HG02884 (cell line): Measurements from ENCODE around the gene PIK3R1.

Source experiments
- ATAC-seq: cut with Tn5 transposase; IDR thresholded peaks from one replicate; pipeline ENCODE4 v1.9.1; 2021; ENCODE audit warnings: mild to moderate bottlenecking, moderate library complexity; ENCODE audit not compliant: unreplicated experiment

Gene PIK3R1

GRCh38 chr5:68347536-68347935, 132.0 kb downstream of the PIK3R1 start:
- no peak for ATAC-seq

DNA sequence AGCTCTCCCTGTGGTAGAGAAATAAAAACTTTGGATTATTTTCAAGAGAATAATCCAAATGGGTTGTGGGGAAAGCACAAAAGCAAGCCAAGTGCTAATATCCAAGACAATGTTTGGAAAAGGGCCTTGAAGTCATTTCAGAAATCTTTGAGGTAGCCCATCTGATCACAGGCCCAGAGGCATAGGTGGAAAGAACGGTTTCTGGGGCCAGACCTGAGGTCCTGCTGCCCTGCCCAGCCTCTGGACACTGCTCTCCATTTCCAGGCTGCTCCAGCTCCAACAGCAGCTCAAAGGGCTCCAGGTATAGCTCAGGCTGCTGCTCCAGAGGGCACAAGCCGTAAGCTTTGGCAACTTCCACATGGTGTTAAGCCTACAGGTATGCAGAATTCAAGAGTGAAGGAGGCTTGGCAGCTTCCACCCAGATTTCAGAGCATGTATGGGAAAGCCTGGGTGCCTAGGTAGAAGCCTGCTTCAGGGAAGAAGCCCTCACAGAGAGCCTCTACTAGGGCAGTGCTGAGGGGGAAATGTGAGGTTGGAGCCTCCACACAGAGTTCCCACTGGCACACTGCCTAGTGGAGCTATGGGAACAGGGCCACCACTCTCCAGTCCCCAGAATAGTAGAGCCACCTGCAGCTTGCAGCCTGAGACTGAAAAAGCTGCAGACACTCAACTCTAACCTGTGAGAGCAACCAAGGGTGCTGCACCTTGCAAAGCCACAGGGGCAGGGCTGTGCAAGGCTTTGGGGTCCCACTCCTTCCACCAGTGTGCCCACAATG, 133.1 kb downstream of the PIK3R1 start:
- ATAC-seq: no peak

DNA sequence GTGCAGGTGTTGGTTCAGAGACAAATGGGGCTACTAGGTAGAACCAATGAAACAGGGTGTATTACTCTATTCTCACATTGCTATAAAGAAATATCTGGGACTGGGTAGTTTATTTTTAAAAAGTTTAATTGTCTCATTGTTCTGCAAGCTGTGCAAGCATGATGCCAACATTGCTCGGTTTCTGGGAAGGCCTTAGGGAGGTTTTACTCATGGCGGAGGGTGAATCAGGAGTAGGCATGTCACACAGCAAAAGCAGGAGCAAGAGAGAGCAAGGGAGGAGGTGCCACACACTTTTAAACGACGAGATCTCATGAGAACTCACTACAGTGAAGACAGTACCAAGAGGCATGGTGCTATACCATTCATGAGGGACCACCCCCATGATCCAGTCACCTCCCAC, 134.6 kb downstream of the PIK3R1 start:
- no peak for ATAC-seq
